ENCODE data around the gene H6PD. TPM values are rescaled to one million over a fixed set of nuclear protein-coding genes. Genes with fewer than 3 reads are reported as not detected.

Gene H6PD
- total and polyA plus RNA-seq, 8 donors, result 8.7 to 34.2 (median 16.1) TPM

GRCh38 chr1:9317591-9318417 is 83.2 kb downstream of the H6PD start:
- H3K27ac ChIP-seq, result no peak overlapping the region
- no peaks in the 10 kb centered on the region for H3K27me3 ChIP-seq
- TF ChIP-seq, protein P1, sequence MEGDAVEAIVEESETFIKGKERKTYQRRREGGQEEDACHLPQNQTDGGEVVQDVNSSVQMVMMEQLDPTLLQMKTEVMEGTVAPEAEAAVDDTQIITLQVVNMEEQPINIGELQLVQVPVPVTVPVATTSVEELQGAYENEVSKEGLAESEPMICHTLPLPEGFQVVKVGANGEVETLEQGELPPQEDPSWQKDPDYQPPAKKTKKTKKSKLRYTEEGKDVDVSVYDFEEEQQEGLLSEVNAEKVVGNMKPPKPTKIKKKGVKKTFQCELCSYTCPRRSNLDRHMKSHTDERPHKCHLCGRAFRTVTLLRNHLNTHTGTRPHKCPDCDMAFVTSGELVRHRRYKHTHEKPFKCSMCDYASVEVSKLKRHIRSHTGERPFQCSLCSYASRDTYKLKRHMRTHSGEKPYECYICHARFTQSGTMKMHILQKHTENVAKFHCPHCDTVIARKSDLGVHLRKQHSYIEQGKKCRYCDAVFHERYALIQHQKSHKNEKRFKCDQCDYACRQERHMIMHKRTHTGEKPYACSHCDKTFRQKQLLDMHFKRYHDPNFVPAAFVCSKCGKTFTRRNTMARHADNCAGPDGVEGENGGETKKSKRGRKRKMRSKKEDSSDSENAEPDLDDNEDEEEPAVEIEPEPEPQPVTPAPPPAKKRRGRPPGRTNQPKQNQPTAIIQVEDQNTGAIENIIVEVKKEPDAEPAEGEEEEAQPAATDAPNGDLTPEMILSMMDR (IDR thresholded peaks at IDR 0.05), result no peak
- 81 to 88% methylated on average over 28 of the region's 28 CpGs for WGBS, 2 donors
- H3K36me3 ChIP-seq, result peaks cover 0 to 5% (median 0%) of the 10 kb centered on the region in 3 donors
- no peak overlapping the region for H3K4me3 ChIP-seq
- ATAC-seq (peak in 1 of 4 donors; percentile 9), DNase-seq (peak in 2 of 6 donors; percentile 38 to 61), FAIRE-seq (no peak)
- H3K9me3 ChIP-seq, result no peaks in the 10 kb centered on the region
- intact Hi-C loops (cut with DNase I), result no loop called here
- H3K4me1 ChIP-seq, result peaks cover 0 to 4% (median 0%) of the 10 kb centered on the region in 3 donors

DNA sequence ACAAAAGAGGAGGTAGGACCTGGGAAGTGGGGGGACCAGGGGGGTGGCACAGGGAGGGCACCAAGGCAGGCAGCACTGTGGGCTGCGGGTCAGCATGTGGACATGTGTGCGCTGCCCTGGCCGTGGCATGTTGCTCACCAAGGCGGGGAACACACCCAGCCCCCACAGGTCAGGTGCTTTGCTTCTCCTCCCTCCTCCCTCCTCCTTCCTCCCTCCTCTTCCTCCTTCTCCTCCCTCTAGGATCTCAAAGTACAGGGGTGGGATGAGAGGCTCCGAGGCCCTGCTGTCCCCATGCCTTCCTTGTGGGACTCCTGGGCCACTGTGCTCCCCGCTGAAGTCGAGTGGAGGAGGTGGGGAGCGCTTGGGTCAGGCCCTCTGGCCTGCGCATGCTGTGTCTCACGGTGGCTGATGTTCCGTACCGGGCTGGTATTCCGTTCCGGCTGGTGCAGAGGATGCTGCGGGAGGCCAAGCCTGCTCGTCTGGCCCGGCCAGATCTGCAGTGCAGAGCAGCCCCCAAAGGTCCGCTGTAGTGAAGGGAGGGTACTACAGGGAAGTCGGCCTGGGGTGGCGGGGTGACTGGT is 84.7 kb downstream of the H6PD start:
- Histone ChIP-seq H3K9me3 (no peaks in the 10 kb centered on the region), H3K27me3 (no peaks in the 10 kb centered on the region), H3K4me3 (no peak overlapping the region), H3K27ac (no peak overlapping the region), H3K4me1 (peaks cover 0 to 4% (median 0%) of the 10 kb centered on the region in 3 donors), H3K36me3 (peaks cover 0 to 5% (median 0%) of the 10 kb centered on the region in 3 donors)
- ATAC-seq, result no peak
- TF ChIP-seq, protein P1 (IDR thresholded peaks at IDR 0.05), result no peak
- 88 to 94% methylated on average over 17 to 20 of the region's 20 CpGs for WGBS, 2 donors
- intact Hi-C loops (cut with DNase I), result no loop called here
- peak in 1 of 6 donors; percentile 23 for DNase-seq
- FAIRE-seq, result no peak

DNA sequence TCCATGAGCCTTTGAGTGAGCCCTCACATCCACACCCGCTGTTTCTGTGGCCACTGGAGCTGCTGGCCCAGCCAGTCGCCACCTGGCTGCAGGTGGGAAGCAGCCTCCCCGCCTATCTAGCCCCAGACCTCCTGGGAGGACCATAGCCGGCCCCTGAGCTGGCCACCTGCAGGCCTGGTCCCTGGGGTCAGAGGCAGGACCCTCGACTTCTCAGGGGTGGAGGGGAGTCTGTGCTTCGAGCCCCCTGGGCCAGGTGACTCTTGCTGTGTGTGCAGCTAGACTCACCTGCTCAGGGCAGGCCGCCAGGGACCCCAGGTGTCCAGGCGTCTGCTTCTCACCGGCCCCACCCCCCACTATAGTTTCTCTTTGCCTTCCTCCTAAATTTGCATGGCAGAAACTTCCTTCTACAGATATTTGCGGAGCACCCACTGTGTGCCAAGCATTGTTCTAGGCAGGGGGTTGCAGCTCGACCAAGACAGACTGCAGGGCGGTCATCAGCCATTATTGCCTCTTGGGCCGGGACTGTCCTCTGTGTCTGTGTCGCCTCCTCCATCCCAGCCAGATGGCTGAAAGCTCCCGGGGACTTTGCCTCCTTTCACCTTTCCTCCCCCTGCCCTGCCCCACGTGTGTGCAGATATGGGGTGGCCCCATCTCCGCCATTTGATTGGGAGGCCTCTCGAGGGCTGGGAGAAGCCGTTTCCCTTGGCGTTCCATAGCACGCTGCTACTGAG is 85.4 kb downstream of the H6PD start:
- Histone ChIP-seq H3K27me3 (no peaks in the 10 kb centered on the region), H3K4me3 (no peak overlapping the region), H3K9me3 (no peaks in the 10 kb centered on the region), H3K4me1 (peaks cover 0 to 4% (median 0%) of the 10 kb centered on the region in 3 donors), H3K27ac (no peak overlapping the region), H3K36me3 (peaks cover 0 to 5% (median 0%) of the 10 kb centered on the region in 3 donors)
- intact Hi-C loops (cut with DNase I), result no loop called here
- WGBS, 2 donors, result 83 to 86% methylated on average over 21 of the region's 21 CpGs
- TF ChIP-seq, protein P1 (IDR thresholded peaks at IDR 0.05), result no peak
- FAIRE-seq (no peak), DNase-seq (peak in 2 of 6 donors; percentile 37 to 71), ATAC-seq (no peak)

Other genes with a start within 250 kb of the H6PD start
- not detected for gene SLC2A7, start 208.4 kb upstream of the H6PD start, total RNA-seq
- not detected for gene SLC2A7, start 208.4 kb upstream of the H6PD start, polyA plus RNA-seq
- gene SLC2A5, start 165.1 kb upstream of the H6PD start, total RNA-seq, result 1 to 10 TPM in 3 of 6 donors, under 1 TPM in 3; 0.14 to 4.4 (median 0.91) TPM
- gene SLC2A5, start 165.1 kb upstream of the H6PD start, polyA plus RNA-seq, result under 1 TPM; 0.16 to 0.19 TPM
- gene GPR157, start 105.7 kb upstream of the H6PD start, total RNA-seq, result 1 to 10 TPM; 3.5 to 6.2 (median 5.3) TPM
- 1 to 10 TPM; 2.1 to 2.6 TPM for gene GPR157, start 105.7 kb upstream of the H6PD start, polyA plus RNA-seq
- 10 to 100 TPM; 10.5 to 27.5 (median 21.0) TPM for gene SPSB1, start 58.1 kb downstream of the H6PD start, total RNA-seq
- 10 to 100 TPM; 11.9 to 15.4 TPM for gene SPSB1, start 58.1 kb downstream of the H6PD start, polyA plus RNA-seq